Measurements from ENCODE around the gene SIAE. TPM values are rescaled to one million over a fixed set of nuclear protein-coding genes. Genes with fewer than 3 reads are reported as not detected.
A peak's percentile ranks its signal among the peaks of the same experiment; 100 is the strongest.

SIAE gene
- total and polyA plus RNA-seq, 4 donors = 6.4 to 33.9 (median 11.3) TPM

GRCh38 chr11:124676386-124676785 is 2.8 kb upstream of the SIAE start (continued):
- peak; percentile 26 for TF ChIP-seq ZBTB33 (IDR thresholded peaks at IDR 0.05)

GRCh38 chr11:124674571-124674970 is 1.0 kb upstream of the SIAE start:
- Histone ChIP-seq H3K4me1 (ENCODE audit: control insufficient read depth in 4 of 4, insufficient read depth in 4 of 4, low read length in 3 of 4) (peaks cover 7 to 21% (median 11%) of the 10 kb centered on the region in 4 donors), H3K27me3 (ENCODE audit: control insufficient read depth in 4 of 4, insufficient read depth in 4 of 4, low read length in 3 of 4) (no peaks in the 10 kb centered on the region), H3K9me3 (ENCODE audit: control insufficient read depth in 4 of 4, low read length in 3 of 4) (no peaks in the 10 kb centered on the region), H3K9ac (ENCODE audit: low read depth in 1 of 2, low read length in 2 of 2) (no peak overlapping the region), H3K27ac (ENCODE audit: low read depth in 1 of 2, low read length in 2 of 2) (no peak overlapping the region), H3K4me3 (ENCODE audit: low read depth in 1 of 3, low read length in 3 of 3) (no peak overlapping the region), H3K36me3 (ENCODE audit: control insufficient read depth in 4 of 4, insufficient read depth in 3 of 4, low read depth in 1 of 4, low read length in 3 of 4) (no peaks in the 10 kb centered on the region)
- TF ChIP-seq YY1 (IDR thresholded peaks at IDR 0.05) (no peak), RAD21 (IDR thresholded peaks at IDR 0.05) (no peak), HNF4G (IDR thresholded peaks at IDR 0.05) (no peak), FOXA2 (IDR thresholded peaks at IDR 0.05) (no peak), REST (IDR thresholded peaks at IDR 0.05) (no peak), MAX (IDR thresholded peaks at IDR 0.05) (no peak), ZBTB33 (IDR thresholded peaks at IDR 0.05) (no peak), JUND (IDR thresholded peaks at IDR 0.05) (no peak)
- WGBS = 88% methylated on average over 5 of the region's 5 CpGs
- DNase-seq (ENCODE audit: low spot score) = no peak

- no peak for TF ChIP-seq RXRA (IDR thresholded peaks at IDR 0.05)
- no peak for TF ChIP-seq GABPA (IDR thresholded peaks at IDR 0.05 in 1 of 2, conservative IDR thresholded peaks at IDR 0.05 in 1 of 2)
- no peak for TF ChIP-seq EGR1 (IDR thresholded peaks at IDR 0.05; ENCODE audit: low read depth in 2 of 2)
- no peak for TF ChIP-seq FOXA1 (IDR thresholded peaks at IDR 0.05)
- no peak for TF ChIP-seq ATF3 (IDR thresholded peaks at IDR 0.05)
- TF ChIP-seq SP1 (IDR thresholded peaks at IDR 0.05) = no peak
- no peak for TF ChIP-seq CTCF (IDR thresholded peaks at IDR 0.05; ENCODE audit: low read depth, low read length, missing input control)
- TF ChIP-seq HNF4G (IDR thresholded peaks at IDR 0.05) = no peak
- no peak for TF ChIP-seq RAD21 (IDR thresholded peaks at IDR 0.05)
- TF ChIP-seq ZBTB33 (IDR thresholded peaks at IDR 0.05) = no peak
- TF ChIP-seq HNF4A (conservative IDR thresholded peaks at IDR 0.05) = no peak
- peak overlapping the region; percentile 76 to 96 (median 82) for H3K4me3 ChIP-seq (ENCODE audit: low read depth in 1 of 3, low read length in 3 of 3)
- H3K27me3 ChIP-seq (ENCODE audit: control insufficient read depth in 4 of 4, insufficient read depth in 4 of 4, low read length in 3 of 4) = no peaks in the 10 kb centered on the region
- H3K36me3 ChIP-seq (ENCODE audit: control insufficient read depth in 4 of 4, insufficient read depth in 3 of 4, low read depth in 1 of 4, low read length in 3 of 4) = no peaks in the 10 kb centered on the region
- no peak overlapping the region for H3K9ac ChIP-seq (ENCODE audit: low read depth in 1 of 2, low read length in 2 of 2)
- peak overlapping the region in 1 of 2 donors; percentile 46 for H3K27ac ChIP-seq (ENCODE audit: low read depth in 1 of 2, low read length in 2 of 2)
- peaks cover 7 to 21% (median 11%) of the 10 kb centered on the region in 4 donors for H3K4me1 ChIP-seq (ENCODE audit: control insufficient read depth in 4 of 4, insufficient read depth in 4 of 4, low read length in 3 of 4)
- H3K9me3 ChIP-seq (ENCODE audit: control insufficient read depth in 4 of 4, low read length in 3 of 4) = no peaks in the 10 kb centered on the region
- DNase-seq (ENCODE audit: low spot score) = no peak
- 30% methylated on average over 18 of the region's 18 CpGs for WGBS
Measured at GRCh38 chr11:124674168-124674517, 604 bp upstream of the SIAE start.
